Hypothalamus (tissue), 51 donors: ENCODE results near the gene CCL27.
"Not testable (repeated sequence)": the region's sequence is repeated elsewhere in the genome, so short reads cannot be mapped to it uniquely, and the experiment has no call there.

ENCODE experiments used
- DNase-seq, 51 donors: peaks; one replicate each; lab custom pipeline; 2025; lab: John Stamatoyannopoulos, UW

The CCL27 gene

DNA sequence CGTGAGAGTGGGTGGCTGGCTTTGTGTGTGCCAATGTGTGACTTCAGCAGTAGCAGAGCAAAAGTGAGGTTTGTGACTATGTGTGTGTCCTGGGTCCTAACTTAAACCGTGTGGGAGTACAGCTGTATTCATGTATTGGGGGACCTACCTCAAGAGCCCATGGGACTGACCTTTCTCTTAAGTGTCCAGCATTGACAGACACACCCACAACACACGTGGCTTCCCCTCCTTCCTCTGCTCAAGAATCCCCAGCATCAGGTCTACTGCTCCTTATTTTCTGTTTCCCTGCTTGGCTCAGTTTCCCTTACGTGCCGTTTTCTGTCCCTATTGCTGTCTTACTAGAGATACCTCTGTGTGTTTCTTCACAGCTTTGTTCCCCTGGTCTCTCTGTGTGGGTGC, 9.9 kb downstream of the CCL27 start:
- peak in 1 of 51 donors; percentile 31 for DNase-seq

DNA sequence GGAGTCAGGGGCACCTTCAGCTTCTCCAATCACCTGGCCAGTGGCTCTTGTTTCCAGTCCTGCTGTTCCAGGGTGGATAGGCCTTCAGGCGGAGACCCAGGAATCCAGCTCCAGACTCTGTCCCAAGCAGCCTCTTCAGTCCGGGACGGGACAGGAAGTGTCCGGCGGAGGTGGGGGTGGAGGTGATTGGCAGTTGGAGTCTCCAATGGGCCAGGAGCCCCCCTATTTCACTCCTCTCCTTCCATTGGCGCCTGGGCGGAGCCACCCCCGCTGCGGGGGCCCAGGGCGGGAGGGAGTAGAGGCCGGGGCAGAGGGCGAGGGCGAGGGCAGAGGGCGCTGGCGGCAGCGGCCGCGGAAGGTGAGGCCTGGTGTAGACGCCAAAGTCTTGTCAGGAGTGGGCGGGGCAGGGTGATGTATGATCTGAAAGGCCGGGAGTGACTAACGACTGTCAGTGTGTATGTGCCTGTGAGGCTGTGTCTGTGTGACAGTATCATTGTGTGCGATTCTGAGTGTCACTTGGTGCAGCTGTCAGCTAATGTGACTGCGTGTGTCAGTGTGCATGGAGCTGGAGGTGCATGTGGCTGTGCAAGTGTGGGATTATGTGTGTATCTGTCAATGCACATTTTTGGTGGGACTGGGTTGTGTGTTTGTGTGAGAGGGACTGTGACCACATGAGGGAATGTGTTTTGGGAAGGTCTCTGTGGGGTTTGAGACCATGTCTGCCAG, 10.4 kb downstream of the CCL27 start, which contains the start of gene IL11RA:
Gene IL11RA, plus strand, starts transcription at position 310 of the 726 bp plus-strand sequence. CDS start 3,033 bp downstream, outside the sequence.
- peak in 50 of 51 donors; percentile 16 to 92 (median 74) for DNase-seq

- DNase-seq, result no peak
Observed at GRCh38 chr9:34651321-34651720, 11.1 kb downstream of the CCL27 start.

DNA sequence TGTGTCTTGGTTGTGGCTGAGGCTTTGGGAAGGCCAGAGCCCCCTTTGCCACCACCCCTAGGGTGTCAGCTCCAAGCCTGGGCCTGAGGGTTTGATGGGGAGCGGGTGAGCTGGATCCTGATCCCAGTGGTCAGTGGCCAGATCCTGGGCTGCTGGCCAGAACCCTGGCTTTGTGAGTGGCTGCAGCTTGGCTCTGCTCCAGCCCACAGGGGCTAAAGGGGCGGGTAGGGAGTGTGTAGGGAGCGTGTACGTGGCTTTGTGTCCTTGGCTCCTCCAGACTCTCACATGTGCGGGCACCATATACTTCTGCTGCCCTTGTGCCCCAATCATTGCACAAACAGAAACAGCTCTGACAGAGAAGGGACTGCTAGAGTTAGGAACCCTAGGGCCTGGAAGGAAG, 11.6 kb downstream of the CCL27 start:
- DNase-seq, result peak in 24 of 51 donors; percentile 6 to 54 (median 37)

DNA sequence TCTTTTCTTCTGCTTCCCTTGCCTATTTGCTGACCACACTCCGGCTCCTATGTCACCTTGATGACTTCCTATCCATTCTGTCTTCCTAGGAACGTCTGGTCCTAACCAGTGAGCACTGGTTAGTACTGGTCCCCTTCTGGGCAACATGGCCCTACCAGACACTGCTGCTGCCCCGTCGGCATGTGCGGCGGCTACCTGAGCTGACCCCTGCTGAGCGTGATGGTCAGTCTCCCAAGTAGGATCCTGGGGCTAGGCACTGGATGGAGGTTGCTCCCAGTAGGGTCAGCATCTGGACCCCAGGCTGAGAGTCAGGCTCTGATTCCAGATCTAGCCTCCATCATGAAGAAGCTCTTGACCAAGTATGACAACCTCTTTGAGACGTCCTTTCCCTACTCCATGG, 13.8 kb downstream of the CCL27 start:
- no peak for DNase-seq

DNA sequence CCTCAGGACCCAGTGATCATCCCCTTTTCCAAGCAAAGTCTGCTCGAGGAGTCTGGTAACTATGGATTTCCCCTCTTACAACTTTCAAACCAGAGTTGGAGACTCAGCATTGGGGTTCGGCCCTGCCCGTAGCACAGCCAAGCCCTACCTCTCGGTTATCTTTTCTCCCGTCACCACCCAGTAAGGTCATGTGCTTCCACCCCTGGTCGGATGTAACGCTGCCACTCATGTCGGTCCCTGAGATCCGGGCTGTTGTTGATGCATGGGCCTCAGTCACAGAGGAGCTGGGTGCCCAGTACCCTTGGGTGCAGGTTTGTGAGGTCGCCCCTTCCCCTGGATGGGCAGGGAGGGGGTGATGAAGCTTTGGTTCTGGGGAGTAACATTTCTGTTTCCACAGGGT, 14.8 kb downstream of the CCL27 start:
- DNase-seq, result no peak

GRCh38 chr9:34647084-34647403, 15.4 kb downstream of the CCL27 start:
- DNase-seq, result peak in 1 of 51 donors; percentile 45

DNA sequence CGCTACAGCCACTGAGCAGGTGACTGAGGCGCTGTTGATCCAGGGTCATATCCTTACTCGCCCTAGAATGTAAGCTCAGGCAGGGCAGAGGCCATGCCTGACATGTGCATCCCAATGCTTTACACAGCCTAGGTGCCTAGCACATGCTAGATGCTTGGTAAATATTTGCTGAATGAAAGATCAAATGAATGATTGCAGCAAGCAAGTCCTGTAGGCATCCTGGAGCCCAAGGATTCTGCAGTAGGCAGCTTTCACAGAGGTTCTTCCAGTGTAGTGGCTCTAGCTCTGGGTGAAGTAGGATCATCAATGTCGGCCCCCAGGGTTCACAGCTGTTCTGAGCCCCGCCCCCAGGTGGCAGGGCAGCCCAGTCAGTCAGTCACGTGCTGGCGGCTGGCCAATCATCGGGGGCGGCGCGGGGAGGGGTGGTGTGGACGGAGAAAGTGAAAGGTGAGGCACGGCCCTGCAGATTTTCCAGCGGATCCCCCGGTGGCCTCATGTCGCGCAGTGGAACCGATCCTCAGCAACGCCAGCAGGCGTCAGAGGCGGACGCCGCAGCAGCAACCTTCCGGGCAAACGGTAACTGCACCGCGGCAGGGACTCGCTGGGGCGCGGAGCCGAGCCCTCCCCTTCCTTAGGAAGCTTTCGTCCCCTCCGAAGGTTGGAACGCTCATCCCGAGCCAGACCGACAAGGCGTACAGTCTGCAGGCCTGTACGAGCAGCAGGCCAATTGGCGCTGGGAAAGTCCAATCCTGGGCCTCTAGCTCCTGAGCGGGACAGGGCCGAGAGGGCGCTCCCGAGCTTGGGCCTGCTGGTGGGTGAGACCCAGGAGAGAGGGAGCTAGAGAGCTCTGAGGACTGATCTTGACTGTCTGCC, 16.0 kb downstream of the CCL27 start, which contains the start of gene GALT:
Gene GALT, plus strand, starts transcription at position 465 of the 873 bp plus-strand sequence. Its CDS starts 30 bp downstream, at position 495.
- DNase-seq, result peak; percentile 45 to 94 (median 87)

DNA sequence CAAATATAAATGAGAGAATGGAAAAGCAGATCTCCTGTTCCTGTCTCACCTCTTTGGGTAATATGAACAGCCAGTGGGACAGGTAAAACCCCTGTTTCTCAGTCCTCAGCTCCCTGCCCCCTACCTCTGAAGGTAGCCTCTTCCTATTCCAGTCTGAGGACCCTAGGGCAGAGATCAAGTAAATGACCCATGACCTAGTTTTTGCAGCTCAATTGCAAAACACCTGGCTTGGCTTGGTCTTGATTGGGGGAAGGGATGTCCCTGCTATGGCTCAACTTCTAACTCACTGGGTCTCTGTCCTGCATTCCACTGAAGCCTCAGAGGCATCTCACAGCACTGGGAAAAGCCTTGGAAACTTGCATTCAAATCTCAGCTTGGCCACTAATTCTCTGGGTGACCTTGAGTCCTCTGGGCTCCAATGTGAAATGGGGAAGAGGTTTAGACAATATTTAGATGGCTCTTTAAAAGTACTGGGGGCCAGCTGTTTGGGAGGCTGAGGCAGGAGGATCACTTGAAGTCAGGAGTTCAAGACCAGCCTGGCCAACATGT, 17.6 kb downstream of the CCL27 start:
- DNase-seq, result no peak

DNA sequence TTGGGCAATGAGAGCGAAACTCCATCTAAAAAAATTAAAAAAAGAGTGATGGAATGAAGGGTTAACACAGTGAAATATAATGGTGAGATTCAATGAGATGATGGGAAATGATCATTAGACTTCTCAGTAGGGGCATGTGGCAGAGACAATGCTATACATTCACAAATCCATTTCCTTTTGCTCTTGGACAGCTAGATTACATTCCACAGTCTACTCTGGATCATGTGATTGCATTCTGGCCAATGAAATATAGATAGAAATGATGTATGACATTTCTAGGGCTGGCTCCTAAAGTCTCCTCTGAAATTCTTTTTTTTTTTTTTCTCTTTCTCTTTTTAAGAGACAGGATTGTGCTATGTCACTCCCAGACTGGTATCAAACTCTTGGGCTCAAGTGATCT, 19.8 kb downstream of the CCL27 start:
- no peak for DNase-seq

DNA sequence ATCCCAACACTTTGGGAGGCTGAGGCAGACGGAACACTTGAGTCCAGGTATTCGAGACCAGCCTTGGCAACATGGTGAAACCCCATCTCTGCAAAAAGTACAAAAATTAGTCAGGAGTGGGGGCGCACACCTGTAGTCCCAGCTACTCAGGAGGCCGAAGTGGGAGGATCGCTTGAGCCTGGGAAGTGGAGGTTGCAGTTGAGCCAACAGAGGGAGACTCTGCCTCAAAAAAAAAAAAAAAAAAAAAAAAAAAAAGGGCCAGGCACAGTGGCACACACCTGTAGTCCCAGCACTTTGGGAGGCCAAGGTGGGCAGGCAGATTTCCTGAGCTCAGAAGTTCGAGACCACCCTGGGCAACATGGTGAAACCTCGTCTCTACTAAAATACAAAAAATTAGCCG, 23.1 kb downstream of the CCL27 start:
- not testable (repeated sequence) for DNase-seq

GRCh38 chr9:34638138-34638445, 24.4 kb downstream of the CCL27 start:
- DNase-seq, result peak in 1 of 51 donors; percentile 38

DNA sequence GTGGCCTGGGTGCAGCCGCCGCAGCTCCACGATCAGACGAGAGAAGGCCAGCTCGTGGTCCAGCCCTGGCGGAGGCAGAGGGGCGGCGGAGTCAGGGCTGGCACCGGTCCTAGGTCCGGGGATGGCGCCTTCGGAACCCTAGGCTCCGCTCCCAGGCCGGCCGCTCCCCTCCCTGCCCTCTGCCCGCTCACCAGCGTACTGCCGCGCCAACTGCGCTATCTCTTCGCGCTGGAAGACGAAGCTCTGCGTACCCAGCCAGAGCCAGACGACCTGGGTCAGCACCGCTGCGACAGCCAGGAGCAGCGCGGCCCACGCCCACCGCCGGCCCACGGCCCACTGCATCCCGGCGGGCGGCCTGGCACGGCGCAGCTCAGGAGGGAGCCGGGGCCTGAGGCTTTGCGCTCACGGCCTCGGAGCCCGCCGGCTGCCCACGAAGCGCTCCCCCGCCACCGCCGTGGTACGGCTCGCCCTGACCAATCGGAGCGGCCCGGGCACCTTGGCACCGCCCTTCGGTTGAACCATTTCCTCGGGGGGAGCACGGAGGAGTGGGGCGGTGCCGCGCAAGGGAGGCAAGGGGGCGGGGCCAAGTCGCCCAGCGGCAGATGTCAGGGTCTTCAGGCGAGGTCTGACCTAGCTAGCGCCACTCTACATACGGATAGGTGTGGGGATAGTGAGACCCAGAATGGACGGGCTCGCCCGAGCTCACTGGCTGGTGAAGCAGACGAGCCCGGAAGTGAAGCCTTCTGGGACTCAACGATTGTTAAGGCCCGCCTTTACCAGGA, 24.9 kb downstream of the CCL27 start, which contains the start of gene SIGMAR1:
Gene SIGMAR1, minus strand, starts transcription at position 432 of the 782 bp plus-strand sequence. Its CDS starts 90 bp downstream, at position 342.
- peak; percentile 52 to 97 (median 88) for DNase-seq

- DNase-seq, result peak in 8 of 51 donors; percentile 28 to 59 (median 50)
Observed at GRCh38 chr9:34636791-34637355, 25.6 kb downstream of the CCL27 start.

- no peak for DNase-seq
Observed at GRCh38 chr9:34635556-34635955, 26.9 kb downstream of the CCL27 start.

GRCh38 chr9:34634551-34635248, 27.8 kb downstream of the CCL27 start:
- DNase-seq, result no peak

DNA sequence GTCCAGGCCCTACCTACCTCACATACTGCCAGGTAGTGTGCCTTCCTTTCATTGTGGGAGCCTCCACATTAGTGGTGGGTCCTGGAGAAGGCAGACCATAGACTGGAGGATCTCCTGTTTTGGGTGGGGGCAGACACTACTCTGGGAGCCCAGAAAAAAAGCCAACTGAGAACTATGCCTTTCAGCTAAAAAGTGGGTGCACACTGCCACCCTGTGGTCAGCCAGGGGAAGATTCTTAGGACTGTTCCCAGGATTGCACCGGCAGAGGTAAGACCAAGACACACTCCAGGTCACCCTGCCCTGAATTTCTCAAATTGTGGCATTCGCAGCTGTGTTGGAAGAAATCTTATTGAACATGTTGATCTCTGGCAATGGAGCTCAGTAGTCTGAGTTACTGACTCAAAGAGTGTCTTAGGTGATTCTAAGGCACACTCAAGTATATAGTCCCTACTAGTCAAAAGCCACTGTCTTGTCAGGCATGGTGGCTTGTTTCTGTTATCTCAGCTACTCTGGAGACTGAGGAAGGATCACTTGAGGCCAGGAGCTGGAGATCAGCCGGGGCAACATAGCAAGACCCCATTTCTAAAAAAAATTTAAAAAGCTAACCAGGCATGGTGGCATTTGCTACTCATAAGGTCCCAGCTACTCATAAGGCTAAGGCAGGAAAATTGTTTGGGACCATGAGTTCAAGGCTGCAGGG, 28.5 kb downstream of the CCL27 start:
- peak in 41 of 51 donors; percentile 13 to 73 (median 45) for DNase-seq

GRCh38 chr9:34633166-34633565, 29.3 kb downstream of the CCL27 start:
- no peak for DNase-seq
